Uterus (tissue), 4 donors: ENCODE results near the gene HDAC5. TPM values are rescaled to one million over a fixed set of nuclear protein-coding genes. Genes with fewer than 3 reads are reported as not detected.

Experiments
- DNase-seq, 2 donors: peaks; one replicate each; pipeline ENCODE4 v3.0.0-alpha.2; 2019 to 2020
- H3K27ac ChIP-seq, 2 donors: fragments of 200-600 bp; sonication (generic); 1 replicate in 1 of 2; 2 replicates in 1 of 2; pipeline ENCODE4 v1.5.1; 2016 to 2018
- H3K27me3 ChIP-seq, 2 donors: fragments of 200-600 bp; sonication (generic); one replicate each; pipeline ENCODE4 v1.5.1; 2018 to 2019; ENCODE audit warnings: control low read depth in 1 of 2
- H3K36me3 ChIP-seq, 2 donors: fragments of 200-600 bp; sonication (generic); one replicate each; pipeline ENCODE4 v1.5.1; 2019; ENCODE audit warnings: control low read depth in 1 of 2
- H3K4me1 ChIP-seq, 2 donors: fragments of 200-600 bp; sonication (generic); one replicate each; pipeline ENCODE4 v1.5.1; 2018 to 2019; ENCODE audit warnings: control low read depth in 1 of 2
- H3K4me3 ChIP-seq, 2 donors: fragments of 200-600 bp; sonication (generic); 1 replicate in 1 of 2; 2 replicates in 1 of 2; pipeline ENCODE4 v1.5.1; 2018 to 2019; ENCODE audit warnings: mild to moderate bottlenecking in 1 of 2
- H3K9me3 ChIP-seq, 2 donors: fragments of 200-600 bp; sonication (generic); one replicate each; pipeline ENCODE4 v1.5.1; 2019; ENCODE audit warnings: control low read depth in 1 of 2
- POLR2A ChIP-seq, 2 donors: fragments of 450-650 bp; IDR thresholded peaks; one replicate each; pipeline ENCODE4 v1.6.1; 2016; ENCODE audit warnings: antibody characterized with exemption in 2 of 2, mild to moderate bottlenecking in 1 of 2, moderate library complexity in 1 of 2
- intact Hi-C: fragments of 100-400 bp; cut with DNase I; formaldehyde crosslinking; loops from one replicate; pipeline ENCODE4 v1.15.1; 2023; ENCODE audit warnings: low total_unique reads
- total RNA-seq, 4 donors: library from RNA; depleted of rRNA in 3 of 4; stranded (reverse); fragments of >200 nt in 3 of 4; gene quantifications; one replicate each; pipeline versions ENCODE4 v1.1.0 to v1.2.4, GENCODE V29; 2014 to 2023
- TF ChIP-seq, protein P1 (sequence below), 4 experiments: fragments of 200-600 bp in 2 of 4; fragments of 450-650 bp in 2 of 4; sonication (generic) in 2 of 4; IDR thresholded peaks; one replicate each; pipeline ENCODE4 v1.5.1; 2016 to 2019; ENCODE audit warnings: antibody characterized with exemption in 4 of 4, mild to moderate bottlenecking in 2 of 4, moderate library complexity in 1 of 4
- donor health status: DM: yes; HTN: yes; CAD: no.

HDAC5 gene
- total RNA-seq, 4 donors from 2014 or later: 35.9 to 74.1 (median 58.0) TPM

GRCh38 chr17:44066204-44066930 lies 57.1 kb downstream of the HDAC5 start, which contains the start of gene LSM12:
Gene LSM12, minus strand, starts transcription at chr17:44066671. Its CDS starts 84 bp downstream, at chr17:44066587.
- TF ChIP-seq, protein P1, sequence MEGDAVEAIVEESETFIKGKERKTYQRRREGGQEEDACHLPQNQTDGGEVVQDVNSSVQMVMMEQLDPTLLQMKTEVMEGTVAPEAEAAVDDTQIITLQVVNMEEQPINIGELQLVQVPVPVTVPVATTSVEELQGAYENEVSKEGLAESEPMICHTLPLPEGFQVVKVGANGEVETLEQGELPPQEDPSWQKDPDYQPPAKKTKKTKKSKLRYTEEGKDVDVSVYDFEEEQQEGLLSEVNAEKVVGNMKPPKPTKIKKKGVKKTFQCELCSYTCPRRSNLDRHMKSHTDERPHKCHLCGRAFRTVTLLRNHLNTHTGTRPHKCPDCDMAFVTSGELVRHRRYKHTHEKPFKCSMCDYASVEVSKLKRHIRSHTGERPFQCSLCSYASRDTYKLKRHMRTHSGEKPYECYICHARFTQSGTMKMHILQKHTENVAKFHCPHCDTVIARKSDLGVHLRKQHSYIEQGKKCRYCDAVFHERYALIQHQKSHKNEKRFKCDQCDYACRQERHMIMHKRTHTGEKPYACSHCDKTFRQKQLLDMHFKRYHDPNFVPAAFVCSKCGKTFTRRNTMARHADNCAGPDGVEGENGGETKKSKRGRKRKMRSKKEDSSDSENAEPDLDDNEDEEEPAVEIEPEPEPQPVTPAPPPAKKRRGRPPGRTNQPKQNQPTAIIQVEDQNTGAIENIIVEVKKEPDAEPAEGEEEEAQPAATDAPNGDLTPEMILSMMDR (IDR thresholded peaks at IDR 0.05): peak in 1 of 4 experiments; percentile 26
- peak; percentile 62 to 79 for TF ChIP-seq POLR2A (IDR thresholded peaks at IDR 0.05)
- H3K4me1 ChIP-seq: peaks cover 0 to 1% of the 10 kb centered on the region in 2 donors
- peak within 1 kb of the TSS; percentile 93 to 95 for H3K27ac ChIP-seq
- H3K36me3 ChIP-seq: no peaks in the 10 kb centered on the region
- H3K9me3 ChIP-seq: no peaks in the 10 kb centered on the region
- H3K4me3 ChIP-seq: peak within 1 kb of the TSS; percentile 60 to 80
- peak; percentile 83 to 94 for DNase-seq
- H3K27me3 ChIP-seq: no peaks in the 10 kb centered on the region
- intact Hi-C loops: no loop called here

DNA sequence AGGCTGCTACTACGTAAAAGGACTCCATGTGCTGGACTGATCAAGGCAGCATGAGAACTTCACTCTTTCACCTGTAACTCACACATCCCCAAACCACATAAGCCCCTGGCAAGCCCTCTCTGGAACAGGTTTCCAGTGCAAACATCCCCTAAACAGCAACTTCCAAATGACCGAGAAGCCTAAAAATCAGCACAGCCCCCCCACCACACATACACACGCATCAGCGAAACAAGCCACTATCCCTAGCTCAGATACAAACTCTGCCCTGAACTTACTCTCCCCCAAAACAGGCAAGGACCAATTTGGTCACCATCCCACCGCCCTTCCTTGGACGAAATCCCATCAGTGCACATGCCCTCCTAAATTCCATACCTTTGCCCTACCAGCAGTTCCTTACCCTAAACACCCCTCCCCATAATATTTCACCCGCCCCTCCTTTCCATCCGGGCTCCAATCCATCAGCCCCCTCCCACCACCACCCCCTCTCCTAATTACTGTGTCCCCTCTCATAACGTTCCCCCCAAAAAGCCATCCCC lies 57.7 kb downstream of the HDAC5 start:
- DNase-seq: no peak
- intact Hi-C loops: no loop called here

GRCh38 chr17:44063704-44064639 lies 59.5 kb downstream of the HDAC5 start:
- intact Hi-C loops: no loop called here
- H3K4me1 ChIP-seq: no peaks in the 10 kb centered on the region

More for the DNA sequence above, 57.7 kb downstream of the HDAC5 start:
- Histone ChIP-seq H3K27ac (peak overlapping the region; percentile 93 to 95), H3K36me3 (no peaks in the 10 kb centered on the region), H3K4me3 (peak overlapping the region; percentile 60 to 80), H3K9me3 (no peaks in the 10 kb centered on the region), H3K4me1 (no peaks in the 10 kb centered on the region), H3K27me3 (no peaks in the 10 kb centered on the region)
- TF ChIP-seq, protein P1 (IDR thresholded peaks at IDR 0.05): no peak
- TF ChIP-seq POLR2A (IDR thresholded peaks at IDR 0.05): no peak

DNA sequence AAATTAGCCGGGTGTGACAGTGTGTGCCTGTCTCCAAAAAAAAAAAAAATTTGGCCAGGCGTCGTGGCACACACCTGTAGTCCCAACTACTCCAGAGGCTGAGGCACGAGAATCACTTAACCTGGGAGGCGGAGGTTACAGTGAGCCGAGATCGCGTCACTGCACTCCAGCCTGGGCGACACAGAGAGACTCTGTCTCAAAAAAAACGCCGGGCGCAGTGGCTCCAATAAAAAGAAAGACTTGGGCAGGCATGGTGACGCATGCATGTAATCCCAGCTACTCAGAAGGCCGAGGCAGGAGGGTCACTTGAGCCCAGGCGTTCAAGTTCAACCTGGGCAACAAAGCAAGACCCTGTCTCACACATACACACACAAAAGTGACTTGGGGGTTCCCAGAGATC lies 60.6 kb downstream of the HDAC5 start:
- no peaks in the 10 kb centered on the region for H3K36me3 ChIP-seq
- no peak for DNase-seq

More at GRCh38 chr17:44063704-44064639, 59.5 kb downstream of the HDAC5 start:
- Histone ChIP-seq H3K9me3 (no peaks in the 10 kb centered on the region), H3K36me3 (no peaks in the 10 kb centered on the region), H3K27me3 (no peaks in the 10 kb centered on the region), H3K27ac (no peak overlapping the region), H3K4me3 (no peak overlapping the region)
- TF ChIP-seq, protein P1 (IDR thresholded peaks at IDR 0.05): no peak
- no peak for TF ChIP-seq POLR2A (IDR thresholded peaks at IDR 0.05)
- DNase-seq: no peak

More for the DNA sequence above, 60.6 kb downstream of the HDAC5 start:
- TF ChIP-seq, protein P1 (IDR thresholded peaks at IDR 0.05): no peak
- TF ChIP-seq POLR2A (IDR thresholded peaks at IDR 0.05): no peak
- no peak overlapping the region for H3K4me3 ChIP-seq
- H3K4me1 ChIP-seq: no peaks in the 10 kb centered on the region
- no peak overlapping the region for H3K27ac ChIP-seq
- H3K9me3 ChIP-seq: no peaks in the 10 kb centered on the region
- intact Hi-C loops: no loop called here
- H3K27me3 ChIP-seq: no peaks in the 10 kb centered on the region
